ENCODE data around the gene ZC3H7A.

ZC3H7A gene

GRCh38 chr16:11743308-11744074, 53.6 kb downstream of the ZC3H7A start:
- DNase-seq (ENCODE audit: low read depth), result peak; percentile 65
- H3K4me3 ChIP-seq (ENCODE audit: low read length), result peak overlapping the region; percentile 55
- TF ChIP-seq CTCF (IDR thresholded peaks at IDR 0.05; ENCODE audit: insufficient read depth, low read depth, low read length, missing control alignments), result no peak

DNA sequence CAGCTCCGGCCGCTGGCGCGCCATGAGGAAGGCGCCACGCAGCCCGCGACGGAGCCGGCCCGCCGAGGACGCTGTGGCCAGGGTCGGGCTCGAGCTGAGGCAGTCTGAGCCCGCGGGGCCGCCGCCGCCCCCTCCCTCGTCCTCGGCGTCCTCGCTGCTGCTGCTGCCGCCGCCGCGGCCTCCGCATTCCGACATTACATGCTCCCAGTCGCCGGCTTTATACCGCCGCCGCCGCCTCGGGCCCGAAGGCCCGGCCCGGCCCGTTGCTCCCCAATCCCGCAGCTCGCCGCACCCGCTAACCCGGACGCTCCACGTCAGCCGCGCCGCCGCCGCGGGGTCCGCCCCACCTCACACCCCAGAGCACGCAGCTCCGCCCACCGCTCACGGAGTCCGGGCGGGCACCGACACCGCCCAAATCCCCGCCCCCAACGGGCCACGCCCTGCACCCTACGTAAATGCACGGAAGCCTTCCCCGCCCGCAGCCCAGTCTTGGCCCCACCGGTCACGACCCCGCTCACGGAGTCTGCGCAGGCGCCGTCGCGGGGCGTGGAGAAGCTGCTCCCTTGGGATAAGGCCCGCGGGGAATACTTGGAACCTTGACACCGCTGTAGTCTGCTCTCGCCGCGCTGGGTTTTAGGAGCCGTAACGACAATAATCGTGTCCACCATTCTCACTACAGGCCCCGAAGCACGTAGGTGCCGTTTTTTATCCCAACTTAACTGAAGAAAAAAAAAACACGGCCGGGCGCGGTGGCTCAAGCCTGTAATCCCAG, 54.3 kb downstream of the ZC3H7A start, which contains the start of gene TXNDC11:
TXNDC11 (minus strand) TSS at position 322 of the 772 bp plus-strand sequence; CDS start at position 195, 127 bp downstream.
- peak within 1 kb of the TSS; percentile 89 for H3K4me3 ChIP-seq (ENCODE audit: low read length)
- TF ChIP-seq CTCF (IDR thresholded peaks at IDR 0.05; ENCODE audit: insufficient read depth, low read depth, low read length, missing control alignments), result no peak
- DNase-seq (ENCODE audit: low read depth), result peak; percentile 99

- H3K4me3 ChIP-seq (ENCODE audit: low read length), result peak overlapping the region; percentile 89
- TF ChIP-seq CTCF (IDR thresholded peaks at IDR 0.05; ENCODE audit: insufficient read depth, low read depth, low read length, missing control alignments), result no peak
- DNase-seq (ENCODE audit: low read depth), result peak; percentile 19
These were observed 54.9 kb downstream of the ZC3H7A start for GRCh38 chr16:11742093-11742535.

DNA sequence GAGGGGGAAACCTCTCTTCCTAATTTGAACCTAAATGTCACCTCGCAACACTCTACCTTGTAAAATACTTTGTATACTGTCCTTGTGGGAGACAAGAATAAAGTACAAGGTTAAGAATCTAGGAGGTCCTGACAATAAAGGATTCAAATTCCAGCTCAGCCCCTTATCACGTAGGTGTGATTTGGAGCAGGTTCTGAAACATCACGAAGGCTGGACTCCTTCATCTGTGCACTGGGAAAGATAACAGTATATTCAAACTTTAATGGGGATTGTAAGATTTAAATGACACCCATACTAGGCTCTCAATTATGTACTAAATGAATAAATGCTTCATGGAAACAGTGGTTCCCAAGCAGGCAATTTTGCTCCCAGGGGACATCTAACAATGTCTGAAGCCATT, 56.5 kb downstream of the ZC3H7A start:
- TF ChIP-seq CTCF (IDR thresholded peaks at IDR 0.05; ENCODE audit: insufficient read depth, low read depth, low read length, missing control alignments), result no peak
- no peak for DNase-seq (ENCODE audit: low read depth)
- no peak overlapping the region for H3K4me3 ChIP-seq (ENCODE audit: low read length)

DNA sequence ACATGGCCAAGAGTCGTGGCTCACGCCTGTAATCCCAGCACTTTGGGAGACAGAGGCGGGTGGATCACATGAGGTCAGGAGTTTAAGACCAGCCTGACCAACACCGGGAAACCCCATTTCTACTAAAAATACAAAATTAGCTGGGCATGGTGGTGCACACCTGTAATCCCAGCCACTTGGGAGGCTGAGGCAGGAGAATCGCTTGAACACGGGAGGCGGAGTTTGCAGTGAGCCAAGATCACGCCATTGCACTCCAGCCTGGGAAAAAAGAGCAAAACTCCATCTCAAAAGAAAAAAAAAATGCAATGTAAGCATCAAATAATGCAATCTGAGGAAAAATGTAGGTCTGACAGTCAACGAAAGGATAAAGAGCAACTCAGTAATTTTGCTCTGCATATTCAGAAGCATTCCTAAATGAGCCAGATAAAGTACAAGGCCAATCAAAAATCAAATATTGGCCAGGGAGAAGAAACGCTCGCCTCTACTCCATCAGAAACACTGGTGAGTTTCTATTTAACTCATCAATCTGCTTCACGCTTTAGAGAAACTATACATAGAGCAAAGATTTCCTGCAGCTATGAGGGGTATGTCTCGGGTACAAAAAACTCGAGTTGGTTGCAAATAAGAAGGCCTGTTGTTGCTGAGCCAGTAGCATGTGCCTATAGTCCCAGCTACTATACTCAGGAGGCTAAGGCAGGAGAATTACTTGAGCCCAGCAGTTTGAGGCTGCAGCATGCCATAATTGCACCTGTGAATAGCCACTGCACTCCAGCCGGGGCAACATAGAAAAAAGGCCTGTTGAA, 58.1 kb downstream of the ZC3H7A start:
- no peak for TF ChIP-seq CTCF (IDR thresholded peaks at IDR 0.05; ENCODE audit: insufficient read depth, low read depth, low read length, missing control alignments)

GRCh38 chr16:11737713-11738112, 59.3 kb downstream of the ZC3H7A start:
- no peak for DNase-seq (ENCODE audit: low read depth)
- no peak overlapping the region for H3K4me3 ChIP-seq (ENCODE audit: low read length)
- TF ChIP-seq CTCF (IDR thresholded peaks at IDR 0.05; ENCODE audit: insufficient read depth, low read depth, low read length, missing control alignments), result no peak

More for the DNA sequence above, 58.1 kb downstream of the ZC3H7A start:
- no peak for DNase-seq (ENCODE audit: low read depth)
- no peak overlapping the region for H3K4me3 ChIP-seq (ENCODE audit: low read length)
